Vagina (tissue), 2 donors: Measurements from ENCODE around the gene GPD1L.

Experiments
- CTCF ChIP-seq, 3 experiments: fragments of 450-650 bp in 2 of 3; fragments of 200-600 bp in 1 of 3; sonication (generic) in 1 of 3; IDR thresholded peaks; one replicate each; pipeline ENCODE4 v1.5.1; 2017 to 2019; ENCODE audit warnings: antibody characterized with exemption in 3 of 3, mild to moderate bottlenecking in 2 of 3, moderate library complexity in 2 of 3
- POLR2A ChIP-seq, 2 donors: fragments of 450-650 bp; IDR thresholded peaks; one replicate each; pipeline ENCODE4 v1.6.1; 2017; ENCODE audit warnings: antibody characterized with exemption in 2 of 2, mild to moderate bottlenecking in 2 of 2, moderate library complexity in 2 of 2
- POLR2AphosphoS5 ChIP-seq, 2 donors: sonication (generic); formaldehyde crosslinking; IDR thresholded peaks; one replicate each; pipeline ENCODE4 v1.9.0; 2017; ENCODE audit warnings: antibody characterized with exemption in 2 of 2, mild to moderate bottlenecking in 2 of 2, low read depth in 1 of 2; ENCODE audit not compliant: insufficient read depth in 1 of 2

- no peak for TF ChIP-seq CTCF (IDR thresholded peaks at IDR 0.05)
- no peak for TF ChIP-seq POLR2A (IDR thresholded peaks at IDR 0.05)
- TF ChIP-seq POLR2AphosphoS5 (IDR thresholded peaks at IDR 0.05; ENCODE audit: insufficient read depth in 1 of 2, low read depth in 1 of 2): no peak
Measured at GRCh38 chr3:32148351-32148750, 41.9 kb downstream of the GPD1L start.
